MM.1S (cell line): ENCODE measurements around the gene LRRC45.

Source experiments
- EZH2 ChIP-seq: fragments of 300-600 bp; sonication (generic); optimal IDR thresholded peaks from 2 replicates; pipeline ENCODE3; 2017; ENCODE audit warnings: low read depth, mild to moderate bottlenecking, antibody characterized with exemption, low read length, mixed read lengths
- EZH2phosphoT487 ChIP-seq: fragments of 300-600 bp; sonication (generic); IDR thresholded peaks from 2 replicates; pipeline ENCODE4 v1.6.1; 2018; ENCODE audit warnings: antibody characterized with exemption, low read length
- TF ChIP-seq, protein P1 (sequence below): fragments of 300-600 bp; sonication (generic); IDR thresholded peaks from 2 replicates; pipeline ENCODE4 v1.5.1; 2016; ENCODE audit warnings: antibody characterized with exemption, low read length, mixed read lengths

DNA sequence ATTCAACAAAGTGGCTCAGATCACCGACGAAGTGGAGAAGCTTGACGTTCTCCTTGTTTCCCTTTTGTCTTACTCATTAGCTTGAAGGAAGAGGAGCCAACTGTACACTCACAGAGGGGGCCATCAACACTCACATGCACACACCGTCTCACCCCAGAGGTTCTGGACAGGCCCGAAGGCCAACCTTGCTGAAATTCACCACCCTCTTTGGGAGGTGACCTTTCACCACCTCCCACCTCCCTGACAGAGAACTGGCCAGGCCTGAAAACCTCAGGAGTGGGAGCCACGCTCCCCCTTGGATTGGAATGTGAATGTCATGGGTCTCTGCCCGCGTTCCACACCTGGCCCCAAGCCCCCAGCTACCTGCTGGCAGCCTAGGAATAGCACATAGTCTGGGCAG, 12.4 kb downstream of the LRRC45 start:
- TF ChIP-seq, protein P1, sequence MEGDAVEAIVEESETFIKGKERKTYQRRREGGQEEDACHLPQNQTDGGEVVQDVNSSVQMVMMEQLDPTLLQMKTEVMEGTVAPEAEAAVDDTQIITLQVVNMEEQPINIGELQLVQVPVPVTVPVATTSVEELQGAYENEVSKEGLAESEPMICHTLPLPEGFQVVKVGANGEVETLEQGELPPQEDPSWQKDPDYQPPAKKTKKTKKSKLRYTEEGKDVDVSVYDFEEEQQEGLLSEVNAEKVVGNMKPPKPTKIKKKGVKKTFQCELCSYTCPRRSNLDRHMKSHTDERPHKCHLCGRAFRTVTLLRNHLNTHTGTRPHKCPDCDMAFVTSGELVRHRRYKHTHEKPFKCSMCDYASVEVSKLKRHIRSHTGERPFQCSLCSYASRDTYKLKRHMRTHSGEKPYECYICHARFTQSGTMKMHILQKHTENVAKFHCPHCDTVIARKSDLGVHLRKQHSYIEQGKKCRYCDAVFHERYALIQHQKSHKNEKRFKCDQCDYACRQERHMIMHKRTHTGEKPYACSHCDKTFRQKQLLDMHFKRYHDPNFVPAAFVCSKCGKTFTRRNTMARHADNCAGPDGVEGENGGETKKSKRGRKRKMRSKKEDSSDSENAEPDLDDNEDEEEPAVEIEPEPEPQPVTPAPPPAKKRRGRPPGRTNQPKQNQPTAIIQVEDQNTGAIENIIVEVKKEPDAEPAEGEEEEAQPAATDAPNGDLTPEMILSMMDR: no peak
- TF ChIP-seq EZH2phosphoT487 (no peak), EZH2 (no peak)
